Frontal cortex (tissue), 4 donors: Measurements from ENCODE around the gene DUSP12. TPM values are rescaled to one million over a fixed set of nuclear protein-coding genes. Genes with fewer than 3 reads are reported as not detected.

ENCODE experiments used
- DNase-seq, 2 donors: peaks; one replicate each; pipeline ENCODE4 v3.0.0; 2012; ENCODE audit warnings: low spot score in 2 of 2
- FAIRE-seq: peaks from 2 replicates; lab custom pipeline; 2012; peaks lifted over from hg19 to GRCh38; lab: Jason Lieb, UNC
- small RNA-seq: library from RNA; depleted of rRNA; stranded (forward); fragments of <200 nt; gene quantifications from one replicate; pipeline ENCODE3, GENCODE V24; 2014
- total RNA-seq: library from RNA; depleted of rRNA; stranded (reverse); fragments of >200 nt; gene quantifications from one replicate; pipeline ENCODE4 v1.2.3, GENCODE V29; 2014
- donor health status: control.
- donor health status: control.
- donor health status: control.

Gene DUSP12
- total RNA-seq, 1 donor from 2014 or later, result 58.7 TPM

DNA sequence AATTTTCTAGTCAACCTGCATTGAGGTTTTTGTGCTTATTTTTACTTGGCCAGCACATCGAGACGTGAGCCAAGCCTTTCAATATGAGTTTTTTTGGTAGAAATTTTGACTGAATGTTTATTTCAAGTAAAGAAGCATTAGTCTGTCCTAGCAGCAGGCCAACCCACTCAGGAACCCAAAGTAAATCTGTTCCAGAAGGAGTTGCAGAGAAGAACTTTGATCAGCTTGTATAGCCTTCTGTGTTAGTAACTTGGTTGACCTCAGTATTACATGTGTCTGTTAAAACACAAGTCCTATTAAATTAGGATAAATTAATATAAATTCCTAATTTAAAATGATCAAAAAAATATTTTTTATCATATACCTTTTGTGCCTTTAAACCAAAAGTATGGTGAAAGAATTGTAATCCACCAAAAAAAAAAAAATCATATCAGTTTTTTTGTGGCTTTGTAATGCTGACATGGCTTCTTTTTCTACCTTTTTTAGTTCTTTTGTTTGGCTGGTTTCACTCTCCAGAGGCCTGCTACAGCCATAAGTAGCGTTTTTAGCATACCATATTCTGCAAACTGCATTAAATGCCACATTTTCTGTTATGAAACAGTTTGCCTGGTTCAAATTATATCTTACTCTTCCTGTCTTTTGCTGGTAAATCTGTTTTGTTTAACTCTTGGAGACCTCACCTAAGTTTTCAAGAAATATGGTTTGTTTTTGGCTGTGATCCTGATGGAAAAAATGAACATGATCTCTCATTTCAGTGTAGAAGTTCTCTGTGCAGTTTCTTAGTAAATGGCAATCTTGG is 56.0 kb downstream of the DUSP12 start:
- no peak for FAIRE-seq
- no peak for DNase-seq

Small RNA genes lying within 50 kb of the gene (small RNA-seq; reads per million reads assigned to genes)
- not detected for gene RN7SL466P

Other genes starting within 250 kb of the DUSP12 start
- 6.5 TPM for gene FCGR2A, start 244.3 kb upstream of the DUSP12 start, total RNA-seq
- gene HSPA6, start 225.2 kb upstream of the DUSP12 start, total RNA-seq, result 0.82 TPM
- gene FCGR3A, start 200.0 kb upstream of the DUSP12 start, total RNA-seq, result 2.9 TPM
- gene FCGR3B, start 118.6 kb upstream of the DUSP12 start, total RNA-seq, result 0.82 TPM
- 0.41 TPM for gene FCGR2B, start 86.6 kb upstream of the DUSP12 start, total RNA-seq
- gene FCRLA, start 42.6 kb upstream of the DUSP12 start, total RNA-seq, result not detected
- gene FCRLB, start 28.2 kb upstream of the DUSP12 start, total RNA-seq, result 1.2 TPM
- 25.3 TPM for gene ATF6, start 16.5 kb downstream of the DUSP12 start, total RNA-seq